Fibroblast of skin of back (primary cell): ENCODE results near the gene FMNL3.
A peak's percentile ranks its signal among the peaks of the same experiment; 100 is the strongest.

Experiments
- DNase-seq: peaks from one replicate; pipeline ENCODE4 v3.0.0-alpha.2; 2013

FMNL3 gene

DNA sequence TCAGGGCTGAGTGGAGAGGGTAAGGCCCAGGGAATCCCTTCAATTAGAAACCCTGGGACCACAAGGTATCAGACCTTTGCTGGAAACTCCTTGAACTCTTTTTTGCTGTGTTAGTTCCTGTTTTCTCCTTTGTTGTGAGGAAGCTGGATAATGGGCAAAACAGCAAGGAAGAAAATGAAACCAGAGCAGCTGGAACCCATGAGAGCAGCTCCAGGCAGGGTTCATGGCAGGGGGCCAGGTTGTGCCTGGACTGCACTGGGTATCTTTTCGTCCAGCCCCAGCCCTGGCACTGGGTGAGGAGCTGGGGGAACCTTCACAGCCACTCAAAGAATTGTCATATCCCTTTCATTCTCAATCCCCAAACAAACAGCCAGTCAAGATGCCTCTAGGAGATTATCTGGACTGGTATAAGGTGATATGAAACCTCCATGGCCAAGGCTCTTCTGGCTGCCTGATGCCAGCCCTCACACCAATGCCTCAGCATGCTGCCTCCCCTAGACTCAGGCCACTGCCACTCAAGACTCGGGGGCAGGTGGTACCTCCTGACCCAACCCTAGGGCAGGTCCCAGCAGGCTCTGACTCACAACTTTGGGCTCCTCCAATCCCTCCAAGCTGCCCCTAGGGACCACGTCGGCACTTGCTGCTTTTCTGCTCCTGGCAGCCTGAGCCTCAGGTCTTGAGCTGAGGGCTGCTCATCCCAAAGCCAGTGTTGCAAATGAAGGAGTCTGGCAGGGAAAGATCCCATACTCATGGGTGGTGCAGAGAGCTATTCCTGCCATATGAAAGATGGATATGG, 118.3 kb downstream of the FMNL3 start:
- peak; percentile 30 for DNase-seq

DNA sequence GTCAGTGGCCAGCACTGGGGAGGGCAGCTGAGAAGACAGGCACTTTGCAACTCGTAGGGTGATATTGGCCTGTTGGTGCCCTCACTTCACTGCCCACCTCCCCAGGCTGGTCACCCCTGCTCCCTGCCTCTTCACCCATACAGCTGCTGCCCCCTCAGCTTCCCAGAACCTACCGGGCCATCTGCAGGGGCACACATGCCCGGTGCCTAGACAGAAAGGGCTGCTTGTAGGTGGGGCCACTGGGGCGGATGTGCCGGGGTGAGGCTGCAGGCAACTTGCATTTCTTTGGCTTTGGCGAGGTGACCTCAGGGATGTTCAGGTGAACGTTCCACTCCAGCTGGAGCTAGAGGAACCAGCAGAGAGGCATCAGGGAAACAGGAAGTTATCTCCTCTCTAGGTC, 118.9 kb downstream of the FMNL3 start:
- DNase-seq = no peak

DNA sequence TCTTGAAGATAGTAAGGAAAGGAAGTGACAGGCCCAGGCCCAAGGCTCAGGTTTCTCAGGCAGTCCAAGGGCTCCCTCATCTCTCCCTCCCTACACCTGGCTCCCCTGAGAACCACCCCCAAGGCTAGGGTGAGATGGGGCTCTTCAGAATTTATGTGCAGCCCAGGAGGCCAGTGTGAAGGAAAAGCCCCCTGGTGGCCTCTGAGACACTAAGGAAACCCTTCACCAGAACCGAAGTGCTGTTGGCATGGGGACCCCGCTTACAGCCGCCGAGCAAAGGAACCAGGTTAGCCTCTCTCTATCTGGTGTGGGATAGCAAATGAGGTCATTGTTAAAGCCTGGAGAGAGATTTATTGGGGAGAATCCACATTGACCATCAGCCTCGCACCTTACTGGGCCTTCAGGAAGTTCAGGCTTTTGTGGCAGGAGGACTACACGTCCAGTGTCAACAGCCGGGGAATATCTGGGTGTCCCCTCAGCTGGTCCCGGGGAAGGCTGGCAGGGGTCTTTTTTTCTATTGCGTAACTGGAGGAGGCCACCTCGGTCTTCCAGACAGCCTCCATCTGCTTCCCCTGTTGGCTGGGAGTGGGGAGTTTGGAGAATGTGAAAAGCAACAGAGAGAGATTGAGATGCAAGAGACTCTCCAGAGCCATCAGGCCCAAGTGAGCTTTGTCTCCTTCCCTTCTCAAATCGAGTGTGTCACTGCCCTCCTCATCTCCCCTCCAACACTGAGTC, 119.9 kb downstream of the FMNL3 start:
- DNase-seq = no peak
